HUDEP-2 (cell line): ENCODE measurements around the gene AQP1.

ENCODE experiments used
- DNase-seq, 76 experiments: peaks; one replicate each; lab custom pipeline; 2025; ENCODE audit not compliant: unreplicated experiment in 76 of 76; lab: John Stamatoyannopoulos, UW

AQP1 gene

GRCh38 chr7:30918676-30919075 lies 7.0 kb downstream of the AQP1 start:
- DNase-seq = peak in 1 of 76 experiments; percentile 23

- peak in 2 of 76 experiments; percentile 24 to 41 for DNase-seq
These were observed 8.4 kb downstream of the AQP1 start for GRCh38 chr7:30920021-30920583.

GRCh38 chr7:30920584-30921539 lies 9.2 kb downstream of the AQP1 start:
- DNase-seq = peak in 45 of 76 experiments; percentile 5 to 79 (median 36)

- DNase-seq = no peak
These were observed 10.1 kb downstream of the AQP1 start for GRCh38 chr7:30921540-30922401.

- DNase-seq = no peak
These were observed 10.9 kb downstream of the AQP1 start for GRCh38 chr7:30922596-30922995.

- no peak for DNase-seq
These were observed 11.5 kb downstream of the AQP1 start for GRCh38 chr7:30923009-30923773.

GRCh38 chr7:30923774-30924413 lies 12.2 kb downstream of the AQP1 start:
- no peak for DNase-seq

- no peak for DNase-seq
These were observed 13.0 kb downstream of the AQP1 start for GRCh38 chr7:30924624-30925023.

- no peak for DNase-seq
These were observed 13.5 kb downstream of the AQP1 start for GRCh38 chr7:30925117-30925516.

- DNase-seq = no peak
These were observed 14.3 kb downstream of the AQP1 start for GRCh38 chr7:30925913-30926312.

- DNase-seq = peak in 75 of 76 experiments; percentile 40 to 94 (median 80)
These were observed 14.7 kb downstream of the AQP1 start for GRCh38 chr7:30926313-30926712.

- no peak for DNase-seq
These were observed 15.4 kb downstream of the AQP1 start for GRCh38 chr7:30927040-30927439.

GRCh38 chr7:30927559-30927958 lies 15.9 kb downstream of the AQP1 start:
- no peak for DNase-seq

GRCh38 chr7:30928254-30928872 lies 16.7 kb downstream of the AQP1 start:
- no peak for DNase-seq

GRCh38 chr7:30929686-30930085 lies 18.0 kb downstream of the AQP1 start:
- no peak for DNase-seq

GRCh38 chr7:30930621-30931020 lies 19.0 kb downstream of the AQP1 start:
- no peak for DNase-seq

GRCh38 chr7:30931161-30931928 lies 19.7 kb downstream of the AQP1 start:
- DNase-seq = no peak

GRCh38 chr7:30931929-30932540 lies 20.4 kb downstream of the AQP1 start:
- no peak for DNase-seq
